Suprapubic skin (tissue), 3 donors: Measurements from ENCODE around the gene NCOA6.

ENCODE experiments used
- POLR2AphosphoS5 ChIP-seq, 3 donors: sonication (generic); formaldehyde crosslinking; IDR thresholded peaks; one replicate each; pipeline ENCODE4 v1.6.1; 2017; ENCODE audit warnings: antibody characterized with exemption in 3 of 3
- TF ChIP-seq, protein P1 (sequence below), 2 donors: fragments of 200-600 bp in 1 of 2; fragments of 450-650 bp in 1 of 2; sonication (generic) in 1 of 2; IDR thresholded peaks; one replicate each; pipeline ENCODE4 v1.5.1; 2016 to 2019; ENCODE audit warnings: antibody characterized with exemption in 2 of 2, mild to moderate bottlenecking in 1 of 2, moderate library complexity in 1 of 2

DNA sequence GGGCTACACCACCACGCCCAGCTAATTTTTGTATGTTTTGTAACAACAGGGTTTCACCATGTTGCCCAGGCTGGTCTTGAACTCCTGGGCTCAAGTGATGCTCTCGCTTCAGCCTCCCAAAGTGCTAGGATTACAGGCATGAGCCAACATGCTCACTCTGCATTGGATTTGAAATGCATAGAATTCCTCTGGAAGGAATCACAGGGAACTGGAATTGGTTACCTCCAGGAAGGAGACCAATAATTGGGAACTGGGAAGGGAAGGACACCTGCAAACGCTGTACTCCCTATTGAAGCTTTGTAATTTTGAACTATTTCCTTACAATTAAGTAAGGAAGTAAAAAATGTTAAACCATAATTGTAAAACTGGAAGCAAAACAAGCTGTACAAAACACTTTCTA is 133.6 kb downstream of the NCOA6 start:
- TF ChIP-seq, protein P1, sequence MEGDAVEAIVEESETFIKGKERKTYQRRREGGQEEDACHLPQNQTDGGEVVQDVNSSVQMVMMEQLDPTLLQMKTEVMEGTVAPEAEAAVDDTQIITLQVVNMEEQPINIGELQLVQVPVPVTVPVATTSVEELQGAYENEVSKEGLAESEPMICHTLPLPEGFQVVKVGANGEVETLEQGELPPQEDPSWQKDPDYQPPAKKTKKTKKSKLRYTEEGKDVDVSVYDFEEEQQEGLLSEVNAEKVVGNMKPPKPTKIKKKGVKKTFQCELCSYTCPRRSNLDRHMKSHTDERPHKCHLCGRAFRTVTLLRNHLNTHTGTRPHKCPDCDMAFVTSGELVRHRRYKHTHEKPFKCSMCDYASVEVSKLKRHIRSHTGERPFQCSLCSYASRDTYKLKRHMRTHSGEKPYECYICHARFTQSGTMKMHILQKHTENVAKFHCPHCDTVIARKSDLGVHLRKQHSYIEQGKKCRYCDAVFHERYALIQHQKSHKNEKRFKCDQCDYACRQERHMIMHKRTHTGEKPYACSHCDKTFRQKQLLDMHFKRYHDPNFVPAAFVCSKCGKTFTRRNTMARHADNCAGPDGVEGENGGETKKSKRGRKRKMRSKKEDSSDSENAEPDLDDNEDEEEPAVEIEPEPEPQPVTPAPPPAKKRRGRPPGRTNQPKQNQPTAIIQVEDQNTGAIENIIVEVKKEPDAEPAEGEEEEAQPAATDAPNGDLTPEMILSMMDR (IDR thresholded peaks at IDR 0.05) = no peak
- no peak for TF ChIP-seq POLR2AphosphoS5 (IDR thresholded peaks at IDR 0.05)
